ENCODE results near the gene BTBD1.

Gene BTBD1

GRCh38 chr15:83106994-83107840 is 40.2 kb upstream of the BTBD1 start, which contains the start of gene TM6SF1:
TM6SF1 (plus strand) TSS chr15:83107645; CDS start chr15:83107681, 36 bp downstream.
- H3K4me3 ChIP-seq (ENCODE audit: low read depth, low read length): peak within 1 kb of the TSS; percentile 64
- TF ChIP-seq, protein P1, sequence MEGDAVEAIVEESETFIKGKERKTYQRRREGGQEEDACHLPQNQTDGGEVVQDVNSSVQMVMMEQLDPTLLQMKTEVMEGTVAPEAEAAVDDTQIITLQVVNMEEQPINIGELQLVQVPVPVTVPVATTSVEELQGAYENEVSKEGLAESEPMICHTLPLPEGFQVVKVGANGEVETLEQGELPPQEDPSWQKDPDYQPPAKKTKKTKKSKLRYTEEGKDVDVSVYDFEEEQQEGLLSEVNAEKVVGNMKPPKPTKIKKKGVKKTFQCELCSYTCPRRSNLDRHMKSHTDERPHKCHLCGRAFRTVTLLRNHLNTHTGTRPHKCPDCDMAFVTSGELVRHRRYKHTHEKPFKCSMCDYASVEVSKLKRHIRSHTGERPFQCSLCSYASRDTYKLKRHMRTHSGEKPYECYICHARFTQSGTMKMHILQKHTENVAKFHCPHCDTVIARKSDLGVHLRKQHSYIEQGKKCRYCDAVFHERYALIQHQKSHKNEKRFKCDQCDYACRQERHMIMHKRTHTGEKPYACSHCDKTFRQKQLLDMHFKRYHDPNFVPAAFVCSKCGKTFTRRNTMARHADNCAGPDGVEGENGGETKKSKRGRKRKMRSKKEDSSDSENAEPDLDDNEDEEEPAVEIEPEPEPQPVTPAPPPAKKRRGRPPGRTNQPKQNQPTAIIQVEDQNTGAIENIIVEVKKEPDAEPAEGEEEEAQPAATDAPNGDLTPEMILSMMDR (IDR thresholded peaks at IDR 0.05; ENCODE audit: low read depth, low read length): no peak

DNA sequence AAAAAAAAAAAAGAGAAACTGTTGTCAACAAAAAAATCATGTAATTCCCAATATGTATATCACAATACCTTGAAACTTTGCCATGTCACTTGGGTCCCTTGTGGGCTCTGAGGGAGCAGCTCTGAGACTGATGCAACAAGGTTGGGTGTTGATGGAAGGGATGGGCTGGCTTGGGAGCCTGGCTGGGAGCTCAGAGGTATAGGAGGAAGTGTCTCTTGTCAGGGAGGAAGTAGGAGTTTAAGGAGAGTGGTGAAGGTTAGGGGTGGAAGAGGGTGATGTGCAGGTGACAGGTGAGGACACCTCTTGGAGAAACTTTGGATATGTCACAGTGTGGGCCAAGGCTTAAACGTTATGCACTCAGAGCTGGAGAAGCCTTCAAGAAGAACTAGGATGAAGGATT is 38.4 kb upstream of the BTBD1 start:
- H3K4me3 ChIP-seq (ENCODE audit: low read depth, low read length): no peak overlapping the region
- TF ChIP-seq, protein P1 (IDR thresholded peaks at IDR 0.05; ENCODE audit: low read depth, low read length): no peak

- TF ChIP-seq, protein P1 (IDR thresholded peaks at IDR 0.05; ENCODE audit: low read depth, low read length): no peak
- no peak overlapping the region for H3K4me3 ChIP-seq (ENCODE audit: low read depth, low read length)
These were observed 37.1 kb upstream of the BTBD1 start for GRCh38 chr15:83104141-83104540.

- TF ChIP-seq, protein P1 (IDR thresholded peaks at IDR 0.05; ENCODE audit: low read depth, low read length): no peak
These were observed 35.3 kb upstream of the BTBD1 start for GRCh38 chr15:83102346-83102745.

GRCh38 chr15:83100097-83100646 is 33.1 kb upstream of the BTBD1 start:
- no peak overlapping the region for H3K4me3 ChIP-seq (ENCODE audit: low read depth, low read length)
- TF ChIP-seq, protein P1 (IDR thresholded peaks at IDR 0.05; ENCODE audit: low read depth, low read length): no peak

More at GRCh38 chr15:83102346-83102745, 35.3 kb upstream of the BTBD1 start:
- H3K4me3 ChIP-seq (ENCODE audit: low read depth, low read length): no peak overlapping the region

DNA sequence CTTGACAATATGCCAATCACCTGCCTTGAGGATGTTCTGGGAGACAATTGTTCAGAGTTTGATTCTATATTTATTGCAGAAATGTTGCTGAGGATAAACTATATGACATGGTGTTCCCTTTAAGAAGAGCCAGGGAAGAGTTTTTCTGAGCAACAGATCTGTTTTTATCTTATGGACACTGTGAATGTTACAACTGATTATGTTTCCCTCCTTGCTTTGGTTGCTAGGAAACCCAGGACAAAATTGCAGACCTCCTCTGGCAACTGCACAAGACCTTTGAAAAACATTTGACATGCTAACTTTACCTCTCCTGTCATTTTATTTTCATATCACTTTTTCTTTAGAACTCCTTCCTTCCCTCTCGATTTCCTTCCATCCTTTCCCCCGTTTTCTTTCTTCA is 32.2 kb upstream of the BTBD1 start:
- TF ChIP-seq, protein P1 (IDR thresholded peaks at IDR 0.05; ENCODE audit: low read depth, low read length): no peak

DNA sequence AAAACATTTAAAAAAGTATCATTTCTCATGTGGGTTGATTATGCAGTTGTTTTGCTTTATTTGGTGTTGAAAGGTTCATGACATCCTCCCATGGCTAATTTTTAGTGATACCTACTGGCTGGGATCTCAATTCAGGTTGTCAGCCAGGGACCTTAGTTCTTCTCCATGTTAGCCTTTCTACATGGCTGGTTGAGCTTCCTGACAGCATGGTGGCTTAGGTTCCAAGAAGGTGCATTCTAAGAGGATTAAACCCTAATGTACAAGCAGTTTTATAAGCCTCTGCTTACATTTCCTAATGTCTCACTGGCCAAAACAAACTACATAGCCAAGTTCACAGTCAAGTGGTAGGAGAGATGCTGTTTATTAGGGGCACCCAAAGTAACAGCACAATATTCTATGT is 31.0 kb upstream of the BTBD1 start:
- TF ChIP-seq, protein P1 (IDR thresholded peaks at IDR 0.05; ENCODE audit: low read depth, low read length): no peak
- no peak overlapping the region for H3K4me3 ChIP-seq (ENCODE audit: low read depth, low read length)

More for the DNA sequence above, 32.2 kb upstream of the BTBD1 start:
- no peak overlapping the region for H3K4me3 ChIP-seq (ENCODE audit: low read depth, low read length)
